ENCODE data around the gene TACC3.

Gene TACC3

DNA sequence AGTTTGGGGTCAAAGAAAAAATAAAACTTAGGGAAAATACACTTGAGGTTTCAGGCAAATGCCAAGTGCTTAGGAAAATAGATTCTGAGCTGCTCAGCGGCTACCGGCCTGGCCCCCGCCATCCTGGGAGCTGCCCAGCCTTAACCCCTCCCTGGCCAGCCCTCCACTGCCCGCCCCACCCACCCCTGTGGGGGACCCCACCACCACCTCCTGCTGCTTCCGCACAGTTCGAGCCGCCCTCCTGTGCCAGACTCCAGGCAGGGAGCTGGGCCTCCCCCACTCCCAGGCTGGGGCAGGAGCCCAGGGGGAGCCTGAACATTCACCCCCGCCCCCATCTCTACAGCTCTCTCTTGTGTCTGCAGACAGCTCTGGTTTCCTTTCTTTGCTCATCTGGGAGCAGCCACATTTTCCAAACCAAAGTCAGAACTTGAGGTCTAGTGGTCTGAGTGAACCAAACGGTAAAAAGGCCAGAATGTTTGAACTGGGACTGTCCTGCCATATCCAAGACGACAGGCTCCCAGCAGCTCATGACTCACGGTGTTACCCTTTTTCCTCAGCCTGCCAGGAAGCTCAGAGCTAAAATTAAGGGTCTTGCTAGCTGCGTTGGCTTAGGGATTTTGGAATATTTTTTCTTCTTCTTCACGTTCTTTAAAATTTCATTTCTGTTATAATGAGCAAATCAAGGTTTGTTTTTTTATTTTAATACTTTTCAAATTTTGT, 67.1 kb downstream of the TACC3 start:
- no peak for DNase-seq (ENCODE audit: low read depth in 2 of 2, low spot score in 1 of 2)

DNA sequence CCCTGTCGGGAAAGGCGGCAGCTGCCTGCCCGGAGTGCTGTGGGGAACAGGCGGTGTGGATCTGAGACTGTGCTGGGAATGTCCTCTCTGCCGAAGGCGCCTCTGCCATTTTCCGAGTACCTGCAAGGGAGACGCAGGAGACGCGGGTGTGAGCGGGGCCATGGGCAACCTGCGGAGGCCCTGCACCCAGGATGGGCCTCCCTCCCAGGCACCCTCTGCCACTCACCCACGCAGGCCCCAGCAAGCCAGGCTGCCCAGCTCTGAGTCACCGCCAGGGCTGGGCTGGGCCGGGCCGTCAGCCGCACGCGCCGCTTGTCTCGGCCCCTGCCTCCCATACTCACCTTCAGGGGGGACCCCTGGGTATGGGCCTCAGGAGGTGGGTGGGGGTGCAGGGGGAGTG, 68.2 kb downstream of the TACC3 start:
- no peak for DNase-seq (ENCODE audit: low read depth in 2 of 2, low spot score in 1 of 2)

DNA sequence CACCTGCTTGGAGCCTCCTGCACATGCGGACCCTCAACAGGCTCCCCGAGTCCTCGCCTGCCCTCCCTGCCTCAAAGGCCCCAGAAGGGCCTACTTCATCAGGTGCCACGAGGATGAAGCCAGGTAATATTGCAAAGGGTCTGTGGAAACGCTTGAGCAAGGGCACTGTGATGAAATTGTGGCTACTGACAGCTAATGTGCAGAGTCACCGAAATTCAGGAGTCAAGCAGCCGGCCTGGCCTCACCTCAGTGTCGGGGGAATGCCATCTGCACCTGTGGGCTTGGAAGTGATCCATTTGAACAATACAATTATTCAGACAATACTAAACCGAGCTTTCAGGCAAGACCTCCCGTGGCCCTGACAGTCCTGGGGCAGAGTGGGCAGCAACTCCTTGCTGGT, 68.7 kb downstream of the TACC3 start:
- DNase-seq (ENCODE audit: low read depth in 2 of 2, low spot score in 1 of 2) = no peak

DNA sequence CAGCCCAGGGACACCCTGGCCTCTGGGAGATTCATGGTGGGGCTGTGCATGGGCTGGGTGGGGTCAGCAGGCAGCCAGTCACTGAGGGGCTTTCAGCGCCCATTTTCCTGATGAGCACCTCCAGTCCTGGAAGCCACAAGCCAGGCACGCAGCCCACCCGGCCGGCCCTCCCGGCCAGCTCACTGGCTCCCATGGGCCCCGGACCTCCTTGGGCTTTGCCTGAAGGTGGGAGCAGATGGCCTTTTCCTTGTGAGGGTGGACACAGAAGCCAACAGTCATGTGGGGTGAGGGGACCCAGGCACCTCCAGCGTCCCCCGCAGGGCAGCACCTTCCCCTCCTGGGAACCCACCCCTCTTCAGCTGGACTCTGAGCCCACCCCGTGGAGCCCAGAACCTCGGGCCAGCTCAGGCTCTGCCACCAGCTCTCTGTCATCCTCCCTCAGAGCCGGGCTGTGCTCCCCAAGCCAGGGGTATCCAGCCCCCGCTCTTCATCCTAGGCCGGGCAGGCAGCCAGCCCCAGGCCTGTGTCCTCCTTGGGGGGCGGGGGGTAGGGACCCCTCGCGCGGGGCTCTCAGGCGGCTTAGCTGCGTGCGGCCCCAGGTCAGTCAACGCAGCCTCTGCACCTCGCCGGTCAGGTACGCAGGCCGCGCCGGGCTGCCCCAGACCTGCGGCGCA, 71.0 kb downstream of the TACC3 start:
- DNase-seq (ENCODE audit: low read depth in 2 of 2, low spot score in 1 of 2) = no peak

DNA sequence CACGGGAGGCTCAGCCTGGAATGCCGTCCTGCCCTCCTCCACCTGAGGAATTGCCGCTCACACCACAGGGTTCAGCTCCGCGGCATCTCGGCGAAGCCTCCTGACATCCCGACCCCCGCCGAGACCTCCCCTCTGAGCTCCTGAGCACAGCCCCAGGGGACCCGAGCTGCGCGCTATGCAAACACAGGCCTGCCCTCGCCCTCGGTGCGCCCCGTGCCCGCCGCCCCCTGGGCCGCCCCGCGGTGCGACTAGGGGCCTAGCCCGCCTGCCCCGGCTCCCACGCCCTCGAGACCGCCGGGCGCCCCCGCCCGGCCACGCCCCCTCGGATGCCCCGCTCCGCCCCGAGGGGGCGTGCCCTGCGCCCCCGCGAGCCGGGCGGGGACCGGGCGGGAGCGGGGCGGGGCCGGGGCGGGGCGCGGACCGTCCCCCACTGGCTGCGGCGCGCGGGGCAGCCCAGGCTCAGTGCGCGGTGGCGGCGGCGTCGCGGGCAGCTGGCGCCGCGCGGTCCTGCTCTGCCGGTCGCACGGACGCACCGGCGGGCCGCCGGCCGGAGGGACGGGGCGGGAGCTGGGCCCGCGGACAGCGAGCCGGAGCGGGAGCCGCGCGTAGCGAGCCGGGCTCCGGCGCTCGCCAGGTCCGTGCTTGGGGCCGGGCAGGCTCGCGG, 71.6 kb downstream of the TACC3 start, which contains the start of gene FGFR3:
TSS of gene FGFR3 (plus strand) at position 462 of the 664 bp plus-strand sequence. CDS start 642 bp downstream, outside the sequence.
- no peak for DNase-seq (ENCODE audit: low read depth in 2 of 2, low spot score in 1 of 2)

DNA sequence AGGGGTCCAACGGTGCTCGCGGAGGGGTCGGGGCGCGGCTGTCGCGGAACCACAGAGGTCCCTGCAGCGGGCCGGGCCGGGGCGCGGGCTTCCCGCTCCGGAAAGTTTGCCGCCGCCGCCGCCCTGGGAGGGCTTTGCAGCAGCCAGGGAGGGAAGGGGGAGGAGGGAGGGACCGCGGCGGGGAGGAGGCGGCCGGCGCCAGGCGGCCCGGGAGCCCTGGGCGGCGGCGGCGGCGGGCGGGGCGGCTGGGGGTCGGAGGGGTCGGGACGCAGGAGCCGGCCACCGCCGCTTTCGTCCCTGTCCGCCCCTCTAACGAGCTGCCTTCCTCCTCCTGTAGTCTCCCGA, 72.1 kb downstream of the TACC3 start:
- no peak for DNase-seq (ENCODE audit: low read depth in 2 of 2, low spot score in 1 of 2)

DNA sequence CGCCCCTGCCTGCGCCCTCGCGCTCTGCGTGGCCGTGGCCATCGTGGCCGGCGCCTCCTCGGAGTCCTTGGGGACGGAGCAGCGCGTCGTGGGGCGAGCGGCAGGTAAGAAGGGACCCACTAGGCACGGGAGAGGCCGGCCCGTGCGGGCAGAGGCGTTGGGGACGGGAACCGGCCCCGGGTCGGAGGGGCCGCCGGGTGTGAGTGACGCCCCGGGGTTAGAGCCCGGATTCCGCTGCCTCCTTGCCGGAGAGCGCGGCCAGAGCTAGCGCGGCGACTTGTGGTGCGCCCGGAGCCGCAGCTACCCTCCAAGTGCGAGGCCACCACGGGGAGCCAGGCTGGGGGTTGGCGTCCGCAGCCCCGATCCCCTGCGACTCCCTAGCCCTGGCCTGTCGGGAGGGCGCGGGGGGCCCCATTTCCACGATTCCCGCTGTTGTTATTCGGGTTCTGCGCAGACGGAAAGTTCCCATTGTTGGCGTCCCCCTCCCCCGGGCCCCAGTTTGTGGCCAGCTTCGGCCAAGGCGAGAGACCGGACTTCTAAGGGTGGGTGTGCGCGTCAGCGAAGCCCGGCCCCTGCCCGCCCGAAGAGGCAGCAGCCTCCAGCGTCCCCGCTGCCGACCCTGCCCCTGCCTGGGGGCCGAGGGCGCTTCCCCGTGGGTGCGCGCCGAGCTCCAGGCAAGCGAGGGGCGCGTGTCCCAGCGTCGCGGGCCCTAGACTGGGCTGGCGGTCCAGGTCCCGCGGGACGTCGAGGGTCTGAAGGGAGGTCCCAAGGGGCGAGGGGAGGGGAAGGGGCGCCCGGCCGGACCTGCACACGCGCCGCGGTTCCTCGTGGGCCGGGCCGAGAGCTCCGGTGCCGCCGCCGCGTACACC, 72.9 kb downstream of the TACC3 start:
- DNase-seq (ENCODE audit: low read depth in 2 of 2, low spot score in 1 of 2) = no peak
